ENCODE data around the gene ZFYVE1. TPM values are rescaled to one million over a fixed set of nuclear protein-coding genes. Genes with fewer than 3 reads are reported as not detected.

Gene ZFYVE1
- total and polyA plus RNA-seq, 10 of the 15 experiments (the other 5 are each of a cell fraction or from before 2014, with no cell fraction given) = 1.2 to 13.3 (median 6.4) TPM

- Histone ChIP-seq H3K79me2 (ENCODE audit: control insufficient read depth, insufficient read depth, low read length) (peaks cover 16% of the 10 kb centered on the region), H3K27me3 (replicated peaks in 1 of 2; ENCODE audit: control insufficient read depth in 2 of 2, insufficient read depth in 2 of 2, low read length in 1 of 2) (no peaks in the 10 kb centered on the region), H3K4me1 (ENCODE audit: control insufficient read depth, insufficient read depth, low read length) (no peaks in the 10 kb centered on the region), H3K4me3 (no peak overlapping the region; the same call in 1 of the 2 replicates), H3K27ac (ENCODE audit: control insufficient read depth, insufficient read depth) (no peak overlapping the region), H3K9me3 (replicated peaks; ENCODE audit: control insufficient read depth, insufficient read depth, low read length) (no peaks in the 10 kb centered on the region; the same call in 2 of the 3 replicates), H3K4me2 (ENCODE audit: control insufficient read depth, insufficient read depth) (peak overlapping the region; percentile 32), H4K20me1 (ENCODE audit: control insufficient read depth, insufficient read depth) (no peaks in the 10 kb centered on the region), H3K36me3 (ENCODE audit: control insufficient read depth in 2 of 2, insufficient read depth in 2 of 2, low read length in 1 of 2) (peaks cover 0 to 2% of the 10 kb centered on the region in 2 experiments; a peak in 1 of 4 replicates), H2AFZ (ENCODE audit: control insufficient read depth, low read depth, low read length) (no peak overlapping the region), H3K9ac (ENCODE audit: control insufficient read depth, insufficient read depth, low read length) (no peak overlapping the region)
- no peak for TF ChIP-seq MTA3 (IDR thresholded peaks at IDR 0.05; ENCODE audit: borderline replicate concordance, low read length)
- TF ChIP-seq HDAC2 (IDR thresholded peaks at IDR 0.05) = no peak
- TF ChIP-seq FOXK2 (IDR thresholded peaks at IDR 0.05) = no peak
- ATAC-seq = no peak
- ChIA-PET CTCF (interaction anchor here (0.9 to 1.3 kb wide), 2 partner anchors 11 to 122 kb away, joined by 3 to 4 read pairs; no protein-coding TSS in a partner anchor), SMC1A (ENCODE audit: uncharacterized antibody, unreplicated experiment) (interaction anchor here (3.0 to 3.8 kb wide), 2 partner anchors 12 to 33 kb away, joined by 16 to 23 read pairs; partner anchors contain the start of gene RBM25), RAD21 (ENCODE audit: unreplicated experiment) (interaction anchor here (0.9 to 1.1 kb wide), 2 partner anchors 12 to 111 kb away, joined by 4 to 8 read pairs; partner anchors contain the start of gene PSEN1), POLR2A (interaction anchor here (0.6 to 4.3 kb wide), 4 partner anchors 12 to 1540 kb away, joined by 3 to 26 read pairs (median 4); no protein-coding TSS in a partner anchor)
- intact Hi-C loops (cut with micrococcal nuclease; ENCODE audit: unreplicated experiment) = no loop called here
- BruUV-seq (replicated peaks) = no TSS peak
- WGBS (ENCODE audit: insufficient coverage, insufficient replicate concordance, low lambda C conversion rate, missing lambda C conversion rate) = 69% methylated on average over 3 of the region's 3 CpGs
- no peak for DNase-seq (ENCODE audit: low read depth, low spot score)
- in situ Hi-C loops (cut with MboI) = no loop called here
- no peak for FAIRE-seq
These were observed 1.4 kb downstream of the ZFYVE1 start for GRCh38 chr14:73025544-73025943.

- H3K9me3 ChIP-seq (replicated peaks; ENCODE audit: control insufficient read depth, insufficient read depth, low read length) = no peaks in the 10 kb centered on the region; the same call in 2 of the 3 replicates
- DNase-seq (ENCODE audit: low read depth, low spot score) (no peak), FAIRE-seq (no peak), ATAC-seq (no peak)
- H3K79me2 ChIP-seq (ENCODE audit: control insufficient read depth, insufficient read depth, low read length) = peaks cover 16% of the 10 kb centered on the region
- no peaks in the 10 kb centered on the region for H3K27me3 ChIP-seq (replicated peaks in 1 of 2; ENCODE audit: control insufficient read depth in 2 of 2, insufficient read depth in 2 of 2, low read length in 1 of 2)
- peaks cover 0 to 5% of the 10 kb centered on the region in 2 experiments; a peak in 2 of 4 replicates for H3K36me3 ChIP-seq (ENCODE audit: control insufficient read depth in 2 of 2, insufficient read depth in 2 of 2, low read length in 1 of 2)
- intact Hi-C loops (cut with micrococcal nuclease; ENCODE audit: unreplicated experiment) (no loop called here), in situ Hi-C loops (cut with MboI) (no loop called here)
- H4K20me1 ChIP-seq (ENCODE audit: control insufficient read depth, insufficient read depth) = no peaks in the 10 kb centered on the region
- H3K4me3 ChIP-seq = peak overlapping the region; percentile 47; the same call in 1 of the 2 replicates
- H3K4me1 ChIP-seq (ENCODE audit: control insufficient read depth, insufficient read depth, low read length) = no peaks in the 10 kb centered on the region
- RAD21 ChIA-PET (ENCODE audit: unreplicated experiment) = no interaction called here
- no TSS peak for BruUV-seq (replicated peaks)
- POLR2A ChIA-PET = interaction anchor here (1.0 kb wide), 1 partner anchor 13 kb away, joined by 4 read pairs; no protein-coding TSS in a partner anchor
- H3K4me2 ChIP-seq (ENCODE audit: control insufficient read depth, insufficient read depth) = peak overlapping the region; percentile 35
- CTCF ChIA-PET = interaction anchor here (0.7 kb wide), 1 partner anchor 344 kb away, joined by 3 read pairs; no protein-coding TSS in a partner anchor
- SMC1A ChIA-PET (ENCODE audit: uncharacterized antibody, unreplicated experiment) = interaction anchor here (1.5 to 2.2 kb wide), 2 partner anchors 9 to 36 kb away, joined by 3 to 8 read pairs; partner anchors contain the start of gene RBM25
- WGBS (ENCODE audit: insufficient coverage, insufficient replicate concordance, low lambda C conversion rate, missing lambda C conversion rate) = 98% methylated on average over 4 of the region's 4 CpGs
- H3K27ac ChIP-seq (ENCODE audit: control insufficient read depth, insufficient read depth) = no peak overlapping the region
- no peak overlapping the region for H3K9ac ChIP-seq (ENCODE audit: control insufficient read depth, insufficient read depth, low read length)
- H2AFZ ChIP-seq (ENCODE audit: control insufficient read depth, low read depth, low read length) = no peak overlapping the region
- TF ChIP-seq WRNIP1 (IDR thresholded peaks at IDR 0.05; ENCODE audit: borderline replicate concordance, low read depth, low read length) (no peak), IKZF2 (IDR thresholded peaks at IDR 0.05) (no peak), RUNX3 (IDR thresholded peaks at IDR 0.05; ENCODE audit: low read length) (no peak), SIN3A (IDR thresholded peaks at IDR 0.05; ENCODE audit: low read depth, low read length) (no peak), BHLHE40 (IDR thresholded peaks at IDR 0.05; ENCODE audit: borderline replicate concordance in 1 of 2, low read depth in 2 of 2, low read length in 1 of 2) (no peak), NRF1 (conservative IDR thresholded peaks at IDR 0.05; ENCODE audit: low read depth, low read length) (no peak), ZNF687 (IDR thresholded peaks at IDR 0.05) (no peak), POLR2A (IDR thresholded peaks at IDR 0.05; ENCODE audit: low read depth, low read length) (no peak), ZNF622 (IDR thresholded peaks at IDR 0.05) (no peak), JUNB (IDR thresholded peaks at IDR 0.05) (no peak), TCF7 (IDR thresholded peaks at IDR 0.05; ENCODE audit: borderline replicate concordance) (no peak), CBX5 (IDR thresholded peaks at IDR 0.05; ENCODE audit: low read depth) (no peak), EZH2 (IDR thresholded peaks at IDR 0.05; ENCODE audit: borderline replicate concordance, control insufficient read depth, low read depth, low read length) (no peak)
These were observed 4.9 kb downstream of the ZFYVE1 start for GRCh38 chr14:73022051-73022450.

All from GM12878 (cell line).